Activated gamma-delta T cell treated with anti-CD3 and anti-CD28 coated beads, Interleukin-2, amount 50 U/mL, for 16 hours (primary cell): ENCODE data around the gene EMC6.

Experiments used
- DNase-seq: peaks from one replicate; pipeline ENCODE4 v3.0.0-alpha.2; 2020; ENCODE audit warnings: low read depth

The EMC6 gene

DNA sequence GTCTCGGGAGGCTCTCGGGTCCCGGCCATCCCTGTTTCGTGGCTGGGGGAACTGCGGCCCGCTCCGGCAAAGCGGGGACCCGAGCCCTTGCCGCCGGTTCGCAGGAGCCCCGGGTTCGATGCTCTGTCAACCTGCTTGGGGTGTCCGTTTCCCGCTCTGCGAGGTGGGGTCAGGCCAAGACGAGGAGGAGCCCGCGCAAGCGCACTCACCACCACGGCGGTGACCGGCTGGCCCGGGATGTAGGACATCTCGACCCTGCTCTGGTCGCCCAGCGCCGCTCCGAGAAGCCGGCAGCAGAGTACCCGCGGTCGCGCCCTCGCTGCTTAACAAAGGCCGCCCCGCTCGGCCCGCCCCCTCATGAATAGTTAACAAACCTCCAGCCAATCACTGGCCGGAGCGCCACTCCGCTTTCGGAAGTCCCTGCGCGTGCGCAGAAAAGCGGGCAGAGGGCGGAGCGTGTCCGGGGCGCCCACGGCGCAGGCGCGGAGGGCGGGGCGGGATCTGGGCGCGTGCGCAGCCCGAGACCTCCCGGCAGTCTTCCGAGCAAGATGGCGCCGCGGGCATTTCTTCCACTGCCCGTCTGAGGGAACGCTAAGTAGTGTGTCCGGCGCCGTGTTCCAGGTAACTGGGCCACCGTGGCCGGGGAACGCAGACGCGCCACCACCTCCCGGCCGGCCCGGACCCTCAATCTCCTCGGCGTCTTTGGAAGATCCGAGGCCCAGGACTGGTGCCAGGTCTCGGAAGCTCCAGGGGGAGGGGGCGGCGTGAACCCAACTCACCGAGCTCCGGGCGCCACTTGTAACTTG is at the start of gene EMC6, which contains the start of gene TAX1BP3:
Gene EMC6 (plus strand): TSS at position 534 of the 806 bp plus-strand sequence. CDS start 335 bp downstream, outside the sequence.
Gene TAX1BP3 (minus strand): TSS at position 300 of the 806 bp plus-strand sequence. CDS start 52 bp downstream, at position 248.
- DNase-seq, result peak; percentile 98

DNA sequence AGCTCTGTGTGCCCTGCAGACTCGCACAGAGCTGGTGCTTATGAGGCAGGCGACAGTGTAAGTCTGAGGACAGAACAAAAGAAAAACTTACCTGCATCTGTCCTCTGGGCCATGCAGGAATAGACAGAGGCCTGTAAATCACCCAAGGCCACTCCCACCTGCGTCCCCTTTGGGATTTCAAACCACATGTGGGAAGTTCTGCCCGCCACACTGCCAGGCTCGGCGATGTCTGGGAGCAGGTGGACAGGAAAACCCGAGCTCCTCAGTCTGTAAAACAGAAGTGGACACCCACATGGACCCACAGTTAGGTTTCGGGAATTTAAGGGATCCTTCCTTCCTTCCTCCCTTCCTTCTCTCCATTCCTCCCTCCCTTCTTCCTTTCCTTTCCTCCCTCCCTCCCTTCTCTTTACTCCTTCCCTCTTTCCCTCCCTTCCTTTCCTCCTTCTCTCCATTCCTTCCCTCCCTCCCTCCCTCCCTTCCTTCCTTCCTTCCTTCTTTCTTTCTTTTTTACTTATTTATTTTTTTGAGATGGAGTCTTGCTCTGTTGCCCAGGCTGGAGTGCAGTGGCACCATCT is 47.4 kb upstream of the EMC6 start:
- no peak for DNase-seq

DNA sequence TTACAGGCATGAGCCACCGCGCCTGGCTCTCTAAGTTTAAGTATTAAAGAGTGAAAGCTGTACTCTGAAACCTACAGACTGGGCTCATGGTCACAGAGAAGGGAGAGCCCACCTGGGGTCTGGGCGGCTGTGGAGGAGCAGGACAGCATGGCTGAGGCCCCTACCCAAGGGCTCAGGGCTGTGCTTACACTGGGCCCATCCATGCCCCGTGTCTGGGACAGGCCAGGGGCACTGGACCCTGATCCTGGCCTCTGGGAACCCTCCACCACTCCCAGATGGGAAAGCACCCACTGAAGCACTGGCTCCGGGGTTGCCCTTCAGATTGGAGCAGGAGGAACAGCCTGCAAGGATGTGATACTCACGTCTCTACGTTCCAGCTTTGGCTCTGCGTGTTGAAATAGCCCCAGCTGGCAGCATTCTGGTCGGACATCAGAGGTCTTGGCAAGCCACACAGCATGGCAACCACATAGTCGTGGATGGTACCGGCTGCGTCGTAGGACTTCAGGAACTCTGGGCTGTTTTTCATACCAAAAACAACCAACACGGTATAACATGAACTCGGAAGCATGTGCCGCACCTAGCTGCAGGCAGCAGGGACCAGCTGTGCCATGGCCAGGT is 45.5 kb upstream of the EMC6 start:
- no peak for DNase-seq

DNA sequence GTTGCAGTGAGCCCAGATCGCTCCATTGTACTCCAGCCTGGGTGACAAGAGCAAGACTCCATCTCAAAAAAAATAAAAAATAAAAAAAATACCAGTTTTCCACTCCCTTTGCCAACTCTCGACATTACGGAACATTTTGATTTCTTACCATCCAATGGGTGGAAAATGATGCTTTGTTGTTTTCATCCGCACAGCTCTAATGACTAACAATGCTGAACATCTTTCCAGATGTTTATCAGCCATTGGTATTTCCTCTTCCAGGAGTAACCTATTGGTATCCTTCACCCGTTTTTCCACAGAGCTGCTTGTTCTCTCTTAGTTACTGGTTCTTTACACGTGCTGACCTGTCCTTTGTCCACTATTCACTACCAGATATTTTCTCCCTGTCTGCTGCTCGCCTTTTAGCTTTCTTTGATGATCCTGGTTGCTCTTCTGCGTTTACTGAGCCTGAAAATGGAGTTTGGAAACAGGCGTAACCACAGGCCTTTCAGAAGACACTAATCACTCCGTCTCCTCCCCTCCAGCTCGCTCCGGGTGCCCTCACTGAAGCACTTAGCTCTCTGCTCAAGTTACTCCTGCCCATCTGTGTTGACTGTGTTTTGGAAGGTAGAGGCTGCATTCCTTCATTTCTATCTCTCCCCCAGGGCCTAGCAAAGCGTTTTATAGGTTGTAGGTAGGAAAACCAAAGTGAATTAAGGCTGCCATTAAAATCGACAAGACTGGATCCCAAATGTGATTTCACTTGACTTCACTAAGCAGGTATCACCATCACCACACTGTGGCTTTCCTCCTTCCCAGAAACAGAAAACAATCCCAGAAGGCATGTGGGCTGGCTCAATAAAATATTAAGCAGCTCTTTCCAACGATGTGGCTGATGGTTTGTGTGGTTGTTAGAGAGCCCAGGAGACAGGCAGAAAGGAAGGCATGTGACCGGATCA is 41.5 kb upstream of the EMC6 start:
- no peak for DNase-seq

DNA sequence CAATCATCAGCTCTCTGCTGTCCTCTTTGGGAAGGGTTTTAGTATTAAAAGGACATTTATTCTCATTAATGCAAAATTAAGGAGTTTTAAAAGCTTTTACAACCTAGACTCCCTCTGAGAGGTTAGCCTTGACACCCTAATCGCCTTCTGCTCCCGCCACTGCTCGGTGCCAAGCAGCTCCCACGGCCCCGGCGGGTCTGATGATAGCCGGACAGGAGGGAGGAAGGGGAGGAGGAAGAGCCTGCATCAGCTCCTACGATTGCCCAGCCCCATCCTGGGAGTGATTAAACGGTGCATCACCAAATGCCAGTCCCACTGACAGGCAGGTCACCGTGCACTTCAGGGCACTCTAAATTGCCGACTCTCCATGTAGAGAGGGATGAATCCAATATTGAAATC is 40.8 kb upstream of the EMC6 start:
- DNase-seq, result no peak

DNA sequence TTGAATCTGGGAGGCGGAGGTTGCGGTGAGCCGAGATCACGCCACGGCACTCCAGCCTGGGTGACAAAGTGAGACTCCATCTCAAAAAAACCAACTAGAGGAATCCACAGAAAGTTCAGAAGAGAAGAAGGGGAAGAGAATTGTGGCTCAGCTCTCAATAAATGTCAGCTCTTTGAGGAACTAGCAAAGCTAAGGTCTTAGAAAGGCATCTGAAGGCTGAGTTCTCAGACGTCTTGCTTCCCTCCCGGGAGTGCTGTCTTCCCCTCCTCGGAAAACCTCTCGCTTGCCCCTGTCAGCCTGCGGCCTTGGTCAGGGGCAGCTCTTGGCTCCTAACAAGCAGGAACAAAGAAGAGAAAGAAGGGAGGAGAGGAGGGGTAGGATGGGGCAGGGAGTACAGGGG is 37.8 kb upstream of the EMC6 start:
- DNase-seq, result no peak

DNA sequence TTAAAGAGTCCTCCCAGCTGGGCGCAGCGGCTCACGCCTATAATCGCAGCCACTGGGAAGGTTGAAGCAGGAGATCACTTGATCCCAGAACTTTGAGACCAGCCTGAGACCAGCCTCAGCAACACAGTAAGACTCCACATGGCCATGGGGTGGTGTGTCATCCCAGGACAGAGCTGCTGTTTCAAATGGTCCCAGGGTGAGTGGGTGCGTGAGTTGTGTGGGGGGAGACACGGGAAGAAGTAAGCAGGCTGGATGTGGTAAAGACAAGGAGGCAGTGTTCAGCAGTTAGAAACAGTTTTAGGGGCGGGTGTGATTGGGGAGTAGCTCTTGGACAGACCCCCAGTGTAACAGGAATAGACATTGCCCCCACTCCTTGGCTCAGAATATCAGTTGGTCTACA is 36.3 kb upstream of the EMC6 start:
- no peak for DNase-seq

DNA sequence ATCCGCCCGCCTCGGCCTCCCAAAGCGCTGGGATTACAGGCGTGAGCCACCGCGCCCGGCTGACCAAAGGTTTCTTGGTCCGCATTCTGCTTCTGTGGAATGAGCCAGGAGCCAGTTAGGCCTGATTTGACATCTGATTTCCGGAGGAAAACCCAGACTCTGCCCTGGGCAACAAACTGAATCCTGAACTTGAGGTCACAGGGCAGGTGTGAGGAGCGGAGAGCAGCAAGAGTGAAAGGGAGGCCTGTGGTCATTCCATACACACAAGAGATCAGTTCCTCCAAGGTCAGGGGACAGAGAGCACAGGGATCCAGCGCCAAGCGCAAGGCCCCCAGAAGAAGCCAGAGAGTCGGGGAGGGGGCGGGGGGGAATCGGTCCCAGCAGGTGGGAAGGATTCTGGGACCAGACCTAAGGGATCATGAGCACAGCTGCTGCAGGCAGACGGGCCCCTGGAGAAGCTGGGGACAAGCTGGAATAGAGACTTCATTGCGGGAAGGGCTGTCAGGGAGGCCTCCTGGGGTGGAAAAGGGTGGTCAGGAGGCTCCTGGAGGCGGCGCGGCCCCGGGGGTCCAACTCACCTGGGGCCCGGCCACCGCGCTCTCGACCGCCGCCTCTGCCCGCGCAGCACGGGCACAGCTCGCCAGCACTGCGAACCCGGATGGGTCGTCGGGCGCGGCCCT is 33.0 kb upstream of the EMC6 start:
- DNase-seq, result no peak

DNA sequence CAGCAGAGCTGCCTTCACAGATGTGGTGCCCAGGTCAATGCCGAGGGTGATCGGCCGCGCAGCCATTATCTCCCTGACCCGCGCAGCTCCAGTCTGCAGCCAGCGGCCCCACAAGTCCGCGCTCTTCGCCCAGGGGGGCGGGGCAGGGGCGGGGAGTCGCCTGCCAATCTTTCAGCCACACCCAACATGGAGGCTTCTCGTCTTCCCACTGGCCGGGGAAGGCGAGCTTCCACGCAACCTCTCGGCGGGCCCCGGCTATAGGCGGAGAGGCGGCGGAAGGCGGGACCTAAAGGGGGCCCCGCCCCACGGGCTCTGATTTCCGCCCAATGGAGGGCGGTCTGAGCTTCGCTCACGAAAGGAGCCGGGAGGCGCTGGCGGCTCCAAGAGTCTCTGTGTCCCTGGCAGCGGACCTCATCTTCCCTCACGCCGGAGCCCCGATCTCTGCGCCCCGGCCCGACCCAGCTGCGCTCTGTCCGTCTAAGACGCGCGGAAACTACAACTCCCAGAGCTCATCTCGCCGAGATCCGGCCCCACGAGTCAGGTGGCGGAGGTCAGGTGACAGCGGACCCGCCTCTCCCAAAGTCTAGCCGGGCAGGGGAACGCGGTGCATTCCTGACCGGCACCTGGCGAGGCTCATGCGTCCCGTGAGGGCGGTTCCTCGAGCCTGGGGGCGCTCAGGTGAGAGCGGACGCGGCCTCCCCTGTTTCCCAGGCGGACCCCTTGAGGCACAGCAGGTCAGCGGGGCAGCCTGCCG is 32.3 kb upstream of the EMC6 start, which contains the start of the genes CTNS and SHPK:
Gene CTNS (plus strand): TSS at position 607 of the 754 bp plus-strand sequence. CDS start 3,447 bp downstream, outside the sequence.
Gene SHPK (minus strand): TSS at position 97 of the 754 bp plus-strand sequence. CDS start 31 bp downstream, at position 66.
- peak; percentile 93 for DNase-seq

DNA sequence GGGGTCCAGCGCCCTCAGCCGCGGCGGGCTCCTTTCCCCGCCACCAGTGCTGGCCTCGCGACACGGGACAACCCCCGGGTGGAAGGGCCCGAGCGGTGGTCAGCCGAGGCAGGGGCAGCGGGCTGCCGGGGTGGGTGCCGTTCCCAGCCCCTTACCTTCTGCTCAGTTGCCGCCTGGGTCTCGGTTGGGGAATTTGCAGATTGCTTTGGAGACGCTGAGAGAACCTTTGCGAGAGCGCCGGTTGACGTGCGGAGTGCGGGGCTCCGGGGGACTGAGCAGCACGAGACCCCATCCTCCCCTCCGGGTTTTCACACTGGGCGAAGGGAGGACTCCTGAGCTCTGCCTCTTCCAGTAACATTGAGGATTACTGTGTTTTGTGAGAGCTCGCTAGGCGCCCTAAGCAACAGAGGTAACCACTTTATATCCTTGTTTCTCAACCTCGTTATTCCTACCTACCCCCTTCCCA is 31.7 kb upstream of the EMC6 start:
- DNase-seq, result no peak

DNA sequence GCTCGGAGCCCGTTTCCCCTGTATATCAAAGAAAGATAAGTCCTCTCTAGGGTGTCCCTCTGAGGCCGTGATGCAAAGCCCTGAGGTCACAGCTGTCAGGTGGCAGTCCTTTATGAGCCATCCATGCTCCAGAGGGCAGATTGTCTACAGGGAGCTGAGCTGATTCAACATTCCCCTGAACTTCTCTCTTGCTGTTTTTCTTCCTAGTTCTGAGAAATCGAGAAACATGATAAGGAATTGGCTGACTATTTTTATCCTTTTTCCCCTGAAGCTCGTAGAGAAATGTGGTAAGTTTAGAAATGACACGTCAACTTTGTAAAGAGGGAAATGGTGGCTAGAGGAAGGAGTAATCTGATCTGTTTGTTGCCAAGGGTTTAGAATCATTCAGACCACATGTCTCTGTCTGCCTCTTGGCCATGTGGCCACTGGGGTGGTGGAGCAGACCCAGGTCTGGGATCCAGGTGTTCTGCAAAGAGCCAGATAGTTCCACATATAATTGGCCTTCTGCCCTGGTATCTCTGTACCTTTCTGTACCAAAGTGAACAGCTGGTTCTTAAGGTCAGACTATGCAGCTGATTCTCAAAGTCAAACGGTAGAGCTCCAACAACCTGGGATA is 28.5 kb upstream of the EMC6 start:
- DNase-seq, result no peak

DNA sequence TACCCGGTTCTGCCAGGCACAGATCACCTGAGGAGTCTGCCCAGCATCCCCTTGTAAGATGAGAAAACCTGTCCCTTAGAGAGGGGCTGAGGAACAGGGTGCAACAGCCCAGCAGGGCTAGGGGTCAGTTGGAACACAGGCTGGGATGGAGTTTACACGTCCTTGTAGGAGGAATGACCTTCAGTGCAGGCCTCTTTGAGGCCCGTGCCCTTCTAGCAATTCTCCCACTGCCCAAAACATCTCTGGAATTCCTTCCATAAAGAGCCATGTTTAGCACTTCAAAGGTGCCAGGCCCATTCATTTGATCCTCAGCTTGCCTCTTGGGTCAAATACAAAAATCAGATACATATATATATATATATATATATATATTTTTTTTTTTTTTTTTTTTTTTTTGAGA is 27.6 kb upstream of the EMC6 start:
- DNase-seq, result no peak

DNA sequence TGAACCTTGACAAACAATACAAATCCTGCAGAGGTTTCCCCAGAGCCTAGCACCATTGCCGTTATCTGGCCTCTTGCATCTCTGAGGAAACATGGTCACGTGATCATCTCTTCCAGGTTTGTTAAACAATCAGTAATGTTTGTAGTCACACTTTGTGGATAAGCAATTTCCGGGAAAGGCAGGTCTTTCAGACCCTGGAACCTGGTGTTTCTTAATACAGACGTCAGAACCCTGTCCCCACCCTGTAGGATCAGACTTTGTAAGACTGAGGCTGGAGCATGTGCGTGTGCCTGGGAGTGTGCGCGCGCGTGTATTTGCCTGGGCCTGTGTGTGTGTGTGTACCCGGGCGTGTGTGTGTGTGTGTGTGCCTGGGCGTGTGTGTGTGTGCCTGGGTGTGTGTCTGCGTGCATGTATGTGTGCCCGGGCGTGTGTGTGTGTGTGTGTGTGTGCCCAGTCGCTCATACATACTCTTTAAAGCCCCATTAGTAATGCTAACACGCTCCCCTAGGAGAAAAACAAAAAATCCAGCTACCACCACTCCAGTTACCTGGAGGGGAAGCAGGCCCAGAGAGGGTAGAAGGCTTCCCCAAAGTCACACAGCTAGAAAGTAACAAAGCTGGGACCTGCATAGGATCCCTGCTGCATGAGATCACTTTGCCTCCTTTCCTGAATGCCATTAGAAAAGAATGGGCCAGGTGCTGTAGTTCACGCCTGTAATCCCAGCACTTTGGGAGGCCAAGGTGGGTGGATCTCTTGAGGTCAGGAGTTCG is 26.7 kb upstream of the EMC6 start:
- no peak for DNase-seq

DNA sequence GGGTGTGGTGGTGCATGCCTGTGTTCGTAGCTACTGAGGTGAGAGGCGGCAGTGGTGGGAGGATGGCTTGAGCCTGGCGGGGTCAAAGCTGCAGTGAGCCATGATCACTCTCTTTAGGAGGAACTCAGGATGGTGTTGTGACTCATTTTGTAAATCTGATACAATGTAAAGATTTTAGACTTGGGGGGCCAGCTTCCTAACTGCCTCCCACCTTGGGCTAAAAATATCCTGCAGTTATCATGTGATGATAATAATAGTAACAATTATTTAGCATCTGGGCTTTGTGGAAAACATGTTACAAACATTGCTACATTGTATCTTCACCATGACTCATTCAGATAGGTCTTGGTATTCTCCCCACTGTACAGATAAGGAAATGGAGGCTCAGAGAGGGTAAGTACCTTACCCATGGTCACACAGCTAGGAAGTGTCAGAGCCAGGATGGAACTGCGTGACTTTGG is 24.7 kb upstream of the EMC6 start:
- DNase-seq, result no peak

DNA sequence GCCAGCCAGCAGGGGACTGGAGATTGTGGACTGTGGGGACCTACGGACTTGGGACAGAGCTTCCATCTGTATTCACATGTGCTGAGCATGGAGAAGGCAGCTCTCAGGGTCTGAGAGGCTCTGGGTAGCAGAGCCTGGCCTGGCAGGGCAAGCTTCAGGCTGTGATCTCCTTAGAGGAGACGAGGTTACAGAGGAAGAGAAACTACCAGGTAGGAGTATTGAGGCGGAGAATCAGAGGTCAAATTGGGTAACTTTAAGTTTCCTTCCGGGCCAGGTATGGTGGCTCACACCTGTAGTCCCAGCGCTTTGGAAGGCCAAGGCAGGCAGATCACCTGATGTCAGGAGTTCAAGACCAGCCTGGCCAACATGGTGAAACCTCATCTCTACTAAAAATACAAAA is 23.3 kb upstream of the EMC6 start:
- no peak for DNase-seq

DNA sequence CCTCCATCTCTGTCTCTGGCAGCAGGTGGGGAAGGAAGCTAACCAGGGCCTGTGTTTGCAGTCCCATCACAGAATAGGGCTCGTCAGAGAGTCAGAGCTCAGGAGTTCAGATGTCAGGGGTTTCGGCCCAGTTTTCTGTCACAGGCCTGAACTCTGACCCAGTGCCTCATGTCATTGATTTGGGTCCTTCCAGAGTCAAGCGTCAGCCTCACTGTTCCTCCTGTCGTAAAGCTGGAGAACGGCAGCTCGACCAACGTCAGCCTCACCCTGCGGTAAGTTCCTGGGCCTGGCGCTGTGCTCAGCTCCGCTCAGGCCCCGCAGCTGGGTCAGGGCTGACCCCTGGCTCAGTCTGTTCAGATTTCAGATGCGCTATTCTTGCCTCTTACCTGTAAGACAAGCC is 21.4 kb upstream of the EMC6 start:
- DNase-seq, result no peak

DNA sequence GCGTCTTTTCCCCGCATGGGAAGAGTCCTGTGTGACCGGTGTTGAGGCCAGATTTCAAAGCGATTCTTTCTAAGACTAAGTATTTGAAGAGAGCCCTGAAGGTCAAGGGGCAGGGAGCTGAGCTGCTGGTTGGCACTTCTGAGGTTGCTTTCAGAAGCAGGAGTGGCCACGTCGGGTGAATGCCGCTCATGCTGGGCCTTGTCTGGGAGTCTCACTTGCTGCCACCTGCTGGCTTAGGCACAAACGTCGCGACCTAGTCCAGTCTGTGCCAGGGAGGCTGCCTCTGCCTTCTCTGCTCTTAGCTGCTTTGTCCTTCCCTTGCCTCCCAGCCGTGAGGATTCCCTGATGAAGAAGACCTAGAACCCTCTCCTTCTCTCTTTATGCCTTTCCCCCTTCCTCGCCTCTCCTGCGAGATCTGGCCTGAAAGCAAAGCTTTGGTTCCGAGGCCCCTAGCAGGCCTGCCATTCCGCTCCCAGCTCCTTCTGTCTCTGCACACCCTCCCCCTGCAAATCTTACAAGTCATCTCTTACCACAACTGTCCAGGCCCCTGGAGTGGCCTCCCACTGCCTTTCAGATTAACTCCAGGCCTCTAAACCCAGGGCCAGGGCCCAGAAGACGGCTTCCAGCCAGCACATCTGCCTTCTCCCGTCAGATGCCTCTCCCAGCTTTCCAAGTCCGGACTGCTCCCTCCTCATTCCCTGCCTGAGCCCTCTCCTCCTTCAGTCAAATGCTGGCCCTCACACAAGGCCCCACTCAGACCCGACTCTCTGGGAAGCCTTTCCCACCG is 20.6 kb upstream of the EMC6 start:
- no peak for DNase-seq

DNA sequence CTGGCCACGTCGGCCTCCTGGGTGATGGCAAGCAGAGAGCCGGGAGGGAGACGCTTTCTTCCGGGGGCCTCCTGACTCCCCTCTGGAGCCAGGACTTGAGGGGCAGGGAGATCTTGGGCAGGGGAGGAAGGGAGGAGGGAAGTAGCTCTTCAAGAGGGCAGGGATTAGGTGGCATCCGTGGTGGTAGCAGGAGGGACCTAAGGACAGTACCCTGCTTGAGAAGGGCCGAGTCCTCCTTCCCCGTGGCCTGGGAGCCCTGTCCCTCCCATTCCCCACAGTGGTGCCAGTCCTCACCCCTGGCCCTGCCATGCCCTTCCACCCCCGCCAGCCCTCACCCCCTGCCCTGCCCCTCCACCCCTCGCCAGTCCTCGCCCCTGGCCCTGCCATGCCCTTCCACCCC is 12.8 kb upstream of the EMC6 start:
- DNase-seq, result no peak
